Pons (tissue), 1 donor: ENCODE results near the gene SREK1.
"Not testable (repeated sequence)": the region's sequence is repeated elsewhere in the genome, so short reads cannot be mapped to it uniquely, and the experiment has no call there.

Experiments
- DNase-seq: peaks from one replicate; pipeline ENCODE4 v3.0.0-alpha.2; 2016; ENCODE audit warnings: low spot score

SREK1 gene

GRCh38 chr5:66222455-66222854, 78.4 kb downstream of the SREK1 start:
- no peak for DNase-seq

GRCh38 chr5:66222896-66223295, 78.8 kb downstream of the SREK1 start:
- DNase-seq: not testable (repeated sequence)

- DNase-seq: peak; percentile 37
Observed at GRCh38 chr5:66223637-66224036, 79.5 kb downstream of the SREK1 start.

- no peak for DNase-seq
Observed at GRCh38 chr5:66224274-66224673, 80.2 kb downstream of the SREK1 start.

GRCh38 chr5:66224773-66225553, 80.9 kb downstream of the SREK1 start:
- no peak for DNase-seq

- no peak for DNase-seq
Observed at GRCh38 chr5:66230551-66230950, 86.5 kb downstream of the SREK1 start.

GRCh38 chr5:66231508-66231907, 87.4 kb downstream of the SREK1 start:
- DNase-seq: no peak

GRCh38 chr5:66232275-66232674, 88.2 kb downstream of the SREK1 start:
- no peak for DNase-seq

GRCh38 chr5:66232706-66233445, 88.8 kb downstream of the SREK1 start:
- no peak for DNase-seq
